Upper lobe of right lung (tissue), 1 donor: ENCODE results near the gene GEMIN7. TPM values are rescaled to one million over a fixed set of nuclear protein-coding genes. Genes with fewer than 3 reads are reported as not detected.

ENCODE experiments used
- ATAC-seq: fragments of 200-7000 bp; cut with Tn5 transposase; one replicate; pipeline ENCODE4 v1.9.1; 2020; ENCODE audit warnings: mild to moderate bottlenecking, moderate library complexity
- DNase-seq: peaks from one replicate; pipeline ENCODE4 v3.0.0-alpha.2; 2020
- H3K27ac ChIP-seq: fragments of 200-600 bp; one replicate; pipeline ENCODE4 v1.8.0; 2022
- H3K27me3 ChIP-seq: fragments of 200-600 bp; one replicate; pipeline ENCODE4 v1.8.0; 2022; ENCODE audit warnings: mild to moderate bottlenecking
- H3K36me3 ChIP-seq: fragments of 200-600 bp; one replicate; pipeline ENCODE4 v1.8.0; 2022
- H3K4me1 ChIP-seq: fragments of 200-600 bp; one replicate; pipeline ENCODE4 v1.8.0; 2022
- H3K4me3 ChIP-seq: fragments of 200-600 bp; one replicate; pipeline ENCODE4 v1.8.0; 2022; ENCODE audit warnings: mild to moderate bottlenecking
- H3K9me3 ChIP-seq: fragments of 200-600 bp; one replicate; pipeline ENCODE4 v1.8.0; 2022
- intact Hi-C: fragments of 100-400 bp; cut with DNase I; formaldehyde crosslinking; loops from one replicate; pipeline ENCODE4 v1.11.0; 2022
- total RNA-seq: library from RNA; stranded (reverse); fragmentation: NEBNext Ultra II Directional; extraction: Animal tissue kit (Norgen Biotek cat#: 25700); gene quantifications from one replicate; pipeline ENCODE4 v1.2.1, GENCODE V29; 2021
- TF ChIP-seq, protein P1 (sequence below): fragments of 200-600 bp; IDR thresholded peaks from one replicate; pipeline ENCODE4 v1.8.0; 2022; ENCODE audit warnings: antibody characterized with exemption
- donor health status: DM: no; HTN: yes; CAD: no; lungs with severe emphysema.

Gene GEMIN7
- total RNA-seq, 1 donor from 2014 or later: 14.9 TPM

DNA sequence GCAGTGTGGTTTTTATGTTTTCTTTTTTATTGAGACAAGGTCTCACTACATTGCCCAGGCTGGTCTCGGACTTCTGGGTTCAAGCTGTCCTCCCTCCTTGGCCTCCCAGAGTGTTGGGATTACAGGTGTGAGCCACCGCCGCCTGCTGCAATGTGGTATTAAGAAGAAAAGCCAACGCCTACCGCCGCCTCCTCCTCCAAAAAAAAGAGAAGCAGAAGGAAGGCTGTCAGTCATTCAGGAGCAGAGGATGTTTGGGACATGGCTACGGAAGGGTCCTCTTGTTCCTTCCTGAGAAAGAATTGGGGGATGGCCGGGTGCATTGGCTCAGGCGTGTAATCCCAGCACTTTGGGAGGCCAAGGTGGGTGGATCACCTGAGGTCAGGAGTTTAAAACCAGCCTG lies 15.1 kb downstream of the GEMIN7 start:
- Histone ChIP-seq H3K4me1 (peaks cover 49% of the 10 kb centered on the region), H3K27ac (no peak overlapping the region), H3K4me3 (peak overlapping the region; percentile 92), H3K27me3 (no peaks in the 10 kb centered on the region), H3K9me3 (no peaks in the 10 kb centered on the region), H3K36me3 (peaks cover 9% of the 10 kb centered on the region)
- intact Hi-C loops: no loop called here
- ATAC-seq: no peak
- TF ChIP-seq, protein P1, sequence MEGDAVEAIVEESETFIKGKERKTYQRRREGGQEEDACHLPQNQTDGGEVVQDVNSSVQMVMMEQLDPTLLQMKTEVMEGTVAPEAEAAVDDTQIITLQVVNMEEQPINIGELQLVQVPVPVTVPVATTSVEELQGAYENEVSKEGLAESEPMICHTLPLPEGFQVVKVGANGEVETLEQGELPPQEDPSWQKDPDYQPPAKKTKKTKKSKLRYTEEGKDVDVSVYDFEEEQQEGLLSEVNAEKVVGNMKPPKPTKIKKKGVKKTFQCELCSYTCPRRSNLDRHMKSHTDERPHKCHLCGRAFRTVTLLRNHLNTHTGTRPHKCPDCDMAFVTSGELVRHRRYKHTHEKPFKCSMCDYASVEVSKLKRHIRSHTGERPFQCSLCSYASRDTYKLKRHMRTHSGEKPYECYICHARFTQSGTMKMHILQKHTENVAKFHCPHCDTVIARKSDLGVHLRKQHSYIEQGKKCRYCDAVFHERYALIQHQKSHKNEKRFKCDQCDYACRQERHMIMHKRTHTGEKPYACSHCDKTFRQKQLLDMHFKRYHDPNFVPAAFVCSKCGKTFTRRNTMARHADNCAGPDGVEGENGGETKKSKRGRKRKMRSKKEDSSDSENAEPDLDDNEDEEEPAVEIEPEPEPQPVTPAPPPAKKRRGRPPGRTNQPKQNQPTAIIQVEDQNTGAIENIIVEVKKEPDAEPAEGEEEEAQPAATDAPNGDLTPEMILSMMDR: no peak
- no peak for DNase-seq

DNA sequence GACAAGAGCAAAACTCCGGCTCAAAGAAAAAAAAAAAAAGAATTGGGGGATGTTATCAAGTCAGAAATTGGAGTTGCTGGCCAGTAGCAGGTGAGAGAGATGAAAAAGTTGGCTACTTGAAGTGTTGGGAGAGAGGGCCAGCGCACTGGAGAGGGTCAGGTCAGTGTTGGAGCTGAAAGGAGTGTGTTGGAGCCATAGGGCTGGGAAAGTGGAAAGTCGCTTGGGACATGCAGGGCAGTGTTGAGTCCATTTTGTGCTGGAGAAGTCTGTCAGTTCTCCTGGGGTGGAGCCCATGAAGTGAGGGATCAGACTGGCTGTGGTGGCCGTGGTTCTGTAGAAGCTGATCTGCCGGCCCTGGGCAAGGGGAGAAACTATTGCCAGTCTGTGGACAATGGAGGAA lies 15.6 kb downstream of the GEMIN7 start:
- no peaks in the 10 kb centered on the region for H3K9me3 ChIP-seq
- peaks cover 9% of the 10 kb centered on the region for H3K36me3 ChIP-seq
- ATAC-seq (no peak), DNase-seq (no peak)
- no peak overlapping the region for H3K4me3 ChIP-seq
- TF ChIP-seq, protein P1: no peak
- intact Hi-C loops: no loop called here
- H3K27ac ChIP-seq: no peak overlapping the region
- H3K27me3 ChIP-seq: no peaks in the 10 kb centered on the region
- H3K4me1 ChIP-seq: peaks cover 55% of the 10 kb centered on the region

DNA sequence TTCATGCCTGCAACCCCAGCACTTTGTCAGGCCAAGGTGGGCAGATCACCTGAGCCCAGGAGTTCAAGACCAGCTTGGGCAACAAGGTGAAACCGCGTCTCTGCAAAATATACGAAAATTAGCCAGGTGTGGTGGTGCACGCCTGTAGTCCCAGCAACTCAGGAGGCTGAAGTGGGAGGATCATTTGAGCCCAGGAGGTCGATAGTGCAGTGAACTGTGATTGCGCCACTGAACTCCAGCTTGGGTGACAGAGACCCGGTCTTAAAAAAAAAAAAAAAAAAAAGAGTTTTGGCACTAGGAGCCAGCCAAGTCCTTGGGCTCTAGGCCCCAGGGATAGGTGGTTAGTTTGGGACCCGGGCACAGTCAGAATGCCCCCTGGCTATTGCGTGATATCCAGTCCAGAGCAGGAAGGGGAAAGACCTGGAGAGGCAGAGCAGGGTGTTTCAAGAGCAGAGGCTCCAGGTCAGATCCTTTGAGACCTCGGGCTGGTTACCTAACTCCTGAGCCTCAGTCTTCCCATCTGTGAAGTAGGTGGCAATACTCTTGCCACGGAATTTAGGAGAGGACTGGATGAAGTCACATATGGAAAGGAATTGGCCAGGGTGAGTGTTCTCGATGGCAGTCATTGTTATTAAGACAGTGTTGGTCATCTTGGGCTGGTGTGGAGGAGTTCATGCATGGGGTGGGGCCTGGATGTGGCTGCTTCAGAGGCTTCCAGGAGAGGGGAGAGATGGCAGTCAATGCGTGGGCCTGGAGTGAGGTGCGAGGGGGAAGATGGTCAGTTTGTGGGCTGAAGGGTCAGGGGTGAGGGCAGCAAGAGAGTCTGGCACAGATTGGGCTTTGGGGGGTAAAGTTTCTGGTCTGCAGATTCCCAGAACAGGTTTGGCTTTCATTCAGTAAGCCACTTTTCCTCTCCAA lies 16.7 kb downstream of the GEMIN7 start:
- Histone ChIP-seq H3K36me3 (no peaks in the 10 kb centered on the region), H3K27me3 (no peaks in the 10 kb centered on the region), H3K9me3 (no peaks in the 10 kb centered on the region), H3K4me1 (peaks cover 56% of the 10 kb centered on the region), H3K27ac (no peak overlapping the region), H3K4me3 (no peak overlapping the region)
- no peak for ATAC-seq
- intact Hi-C loops: no loop called here
- TF ChIP-seq, protein P1: no peak
- DNase-seq: no peak

DNA sequence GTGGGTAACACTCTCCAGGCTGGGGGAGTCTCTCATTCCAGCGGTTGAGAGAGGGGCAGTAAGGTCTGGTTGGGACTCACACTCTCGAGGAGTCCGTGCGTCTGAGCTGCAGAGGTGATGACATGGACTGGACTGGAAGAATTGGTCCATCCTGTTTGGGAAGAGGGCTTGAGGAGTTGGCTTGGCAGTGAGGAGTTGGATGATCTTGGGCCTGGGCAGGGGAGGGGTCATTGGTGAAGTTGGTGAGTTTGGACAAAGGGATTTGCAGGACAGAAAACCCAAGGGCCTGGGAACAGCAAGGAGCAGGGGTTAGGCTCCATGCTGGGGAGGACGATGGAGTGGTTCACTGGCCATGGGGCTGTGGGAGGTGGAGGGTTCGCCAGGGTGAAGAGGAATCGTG lies 17.6 kb downstream of the GEMIN7 start:
- Histone ChIP-seq H3K9me3 (no peaks in the 10 kb centered on the region), H3K27ac (no peak overlapping the region), H3K4me1 (peaks cover 53% of the 10 kb centered on the region), H3K4me3 (no peak overlapping the region), H3K27me3 (no peaks in the 10 kb centered on the region), H3K36me3 (no peaks in the 10 kb centered on the region)
- TF ChIP-seq, protein P1: no peak
- intact Hi-C loops: no loop called here
- ATAC-seq (no peak), DNase-seq (no peak)

DNA sequence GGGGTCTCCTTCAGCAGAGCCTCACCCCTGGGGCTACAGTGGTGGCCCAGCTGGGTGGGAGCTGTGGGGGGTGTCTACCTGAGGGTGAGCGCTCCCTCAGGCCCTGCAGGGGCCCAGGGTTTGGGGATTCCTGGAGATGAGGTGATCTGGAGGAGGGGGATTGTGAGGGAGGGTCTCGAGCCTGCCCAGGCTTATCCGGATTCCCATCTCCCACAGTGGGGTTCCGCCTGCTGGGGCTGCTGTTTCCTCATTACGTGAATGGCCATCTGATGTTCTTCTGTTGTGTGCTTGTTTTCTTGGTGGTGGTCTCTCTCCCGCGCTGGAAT lies 18.4 kb downstream of the GEMIN7 start:
- Histone ChIP-seq H3K9me3 (no peaks in the 10 kb centered on the region), H3K4me3 (no peak overlapping the region), H3K27me3 (no peaks in the 10 kb centered on the region), H3K27ac (peak overlapping the region; percentile 42), H3K4me1 (peaks cover 55% of the 10 kb centered on the region), H3K36me3 (no peaks in the 10 kb centered on the region)
- intact Hi-C loops: no loop called here
- DNase-seq: no peak
- TF ChIP-seq, protein P1: no peak
- ATAC-seq: no peak
